HG02678 (cell line): ENCODE measurements around the gene PPARA.
"Not testable (repeated sequence)": the region's sequence is repeated elsewhere in the genome, so short reads cannot be mapped to it uniquely, and the experiment has no call there.

Experiments used
- ATAC-seq: cut with Tn5 transposase; IDR thresholded peaks from one replicate; pipeline ENCODE4 v1.9.1; 2021; ENCODE audit warnings: mild to moderate bottlenecking, moderate library complexity; ENCODE audit not compliant: unreplicated experiment

The PPARA gene

DNA sequence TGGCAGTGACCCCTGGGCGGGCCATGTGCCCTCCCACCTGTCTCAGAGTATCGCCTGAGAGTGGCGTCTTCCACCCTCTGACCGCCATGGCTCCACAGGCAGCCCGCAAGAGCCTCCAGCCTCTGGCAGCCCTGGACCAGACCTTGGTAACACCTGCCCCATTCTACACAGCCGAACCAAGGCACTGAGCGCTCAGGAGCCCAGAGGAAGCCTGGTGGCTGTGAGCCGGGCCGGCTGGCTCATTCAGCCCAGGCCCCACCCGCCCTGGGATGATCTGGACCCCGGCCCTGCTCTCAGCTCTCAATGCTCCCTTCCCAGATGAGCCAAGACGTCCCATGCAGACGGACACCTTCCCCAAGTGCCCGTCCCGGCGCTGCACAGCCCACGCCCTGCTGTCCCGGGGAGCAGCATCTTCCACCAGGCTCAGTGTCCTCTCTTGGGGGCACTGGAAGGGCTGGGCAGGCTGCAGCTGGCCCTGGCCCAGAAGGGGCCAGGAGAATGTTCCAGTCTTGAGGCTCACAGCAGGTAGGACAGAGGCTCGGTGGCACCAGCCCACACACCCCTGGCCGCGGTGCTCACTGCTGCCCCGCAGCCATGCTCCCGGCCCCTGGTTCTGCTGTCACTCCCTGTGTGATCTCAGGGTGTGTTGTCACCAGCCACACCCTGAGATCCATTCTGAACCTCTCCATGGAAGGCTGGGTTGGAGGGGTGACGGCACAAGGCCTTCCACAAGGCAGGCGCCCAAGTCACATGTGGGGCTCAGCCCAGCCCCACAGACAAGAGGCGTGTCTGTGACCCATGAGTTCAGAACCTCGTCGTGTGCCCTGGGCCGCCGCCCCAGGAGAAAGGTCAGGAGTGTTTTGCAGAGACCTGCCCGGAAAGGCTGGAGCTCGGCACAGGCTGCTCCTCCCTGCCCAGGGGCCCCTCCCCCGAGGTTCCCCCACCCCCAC lies 24.2 kb upstream of the PPARA start:
- no peak for ATAC-seq

DNA sequence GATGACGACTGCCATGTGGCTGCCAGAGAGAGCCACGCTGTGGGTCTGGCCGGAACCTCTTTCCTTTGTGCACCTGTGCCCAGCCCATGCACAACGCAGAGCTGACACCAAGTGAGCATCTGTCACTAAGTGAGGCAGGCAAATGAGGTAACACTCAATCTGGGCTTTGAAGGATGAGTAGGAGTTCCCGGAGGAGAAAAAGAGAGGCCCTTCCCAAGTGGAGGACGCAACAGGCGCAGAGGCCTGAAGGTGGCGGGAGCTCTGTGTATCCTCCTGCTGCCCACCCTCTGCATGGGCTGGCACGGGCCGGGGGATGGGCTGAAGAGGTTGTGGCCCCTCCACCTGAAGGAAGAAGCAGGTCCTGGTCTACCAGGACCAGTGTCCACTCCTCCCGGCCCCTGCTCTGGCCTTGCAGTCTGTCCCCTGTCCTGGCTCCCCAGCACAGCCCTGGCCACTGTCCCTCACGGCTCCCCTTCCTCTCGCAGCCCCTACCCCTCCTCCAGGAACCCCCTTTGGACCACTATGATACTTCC lies 23.4 kb upstream of the PPARA start:
- ATAC-seq, result no peak

DNA sequence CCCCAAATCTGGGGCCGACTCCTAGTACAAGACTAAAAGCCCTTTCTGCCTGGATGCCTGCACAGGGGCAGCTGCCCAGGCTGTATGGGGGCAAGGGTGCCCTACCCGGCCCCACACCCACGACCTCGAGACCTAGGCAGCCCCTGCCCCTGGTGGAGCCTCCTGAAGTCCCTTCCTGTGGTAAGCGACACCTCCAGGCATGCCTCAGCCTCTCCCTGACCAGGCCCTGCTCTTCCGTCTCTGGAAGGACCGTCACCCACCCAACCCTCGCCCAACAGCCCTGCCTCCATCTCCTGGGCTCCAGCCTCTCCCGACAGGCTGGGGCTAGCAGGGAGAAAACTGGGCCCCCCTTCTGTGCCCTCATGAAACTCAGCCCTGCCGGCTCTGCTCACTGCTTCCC lies 22.8 kb upstream of the PPARA start:
- ATAC-seq, result no peak

DNA sequence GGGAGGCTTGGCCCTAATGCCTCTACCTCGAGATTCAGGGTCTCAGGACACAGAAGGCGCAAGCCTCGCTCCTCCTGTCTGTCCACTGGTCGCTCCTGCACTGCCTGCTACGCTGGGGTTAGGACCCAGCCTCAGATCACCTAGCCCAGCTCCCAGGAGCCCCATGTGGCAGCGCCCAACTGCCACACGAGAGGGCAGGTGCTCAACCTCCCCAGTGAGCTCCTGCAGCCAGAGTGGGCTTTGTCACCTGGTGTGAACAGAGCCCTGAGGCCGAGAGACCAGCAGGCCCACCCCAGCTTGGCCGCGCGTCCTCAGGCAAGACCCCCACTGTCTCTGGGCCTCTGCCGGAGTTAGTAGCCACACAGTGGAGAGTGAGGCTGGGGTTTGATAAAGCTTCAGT lies 21.7 kb upstream of the PPARA start:
- ATAC-seq, result no peak

GRCh38 chr22:46129390-46130041 lies 20.8 kb upstream of the PPARA start:
- no peak for ATAC-seq

DNA sequence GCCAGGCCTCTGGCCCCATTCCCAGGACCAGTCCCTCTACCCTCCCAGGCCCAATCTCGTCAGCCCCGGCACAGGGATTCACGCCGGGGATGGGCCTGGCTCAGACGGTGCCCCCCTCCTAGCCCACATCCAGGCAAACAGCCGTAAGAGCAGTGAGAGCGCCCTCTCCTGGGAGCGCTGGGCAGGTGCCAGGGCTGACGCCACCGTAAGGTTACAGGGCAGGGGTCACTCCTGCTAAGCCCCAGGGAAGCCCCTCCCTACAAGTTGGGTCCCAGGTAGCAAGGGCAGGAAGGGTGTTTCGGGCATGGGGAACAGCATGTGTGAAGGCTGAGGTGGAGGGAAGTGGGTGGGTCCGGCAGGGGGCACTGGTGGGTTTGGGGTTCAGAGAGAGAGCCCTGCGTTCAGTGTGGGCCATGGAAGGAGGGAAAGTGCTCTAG lies 19.2 kb upstream of the PPARA start:
- no peak for ATAC-seq

DNA sequence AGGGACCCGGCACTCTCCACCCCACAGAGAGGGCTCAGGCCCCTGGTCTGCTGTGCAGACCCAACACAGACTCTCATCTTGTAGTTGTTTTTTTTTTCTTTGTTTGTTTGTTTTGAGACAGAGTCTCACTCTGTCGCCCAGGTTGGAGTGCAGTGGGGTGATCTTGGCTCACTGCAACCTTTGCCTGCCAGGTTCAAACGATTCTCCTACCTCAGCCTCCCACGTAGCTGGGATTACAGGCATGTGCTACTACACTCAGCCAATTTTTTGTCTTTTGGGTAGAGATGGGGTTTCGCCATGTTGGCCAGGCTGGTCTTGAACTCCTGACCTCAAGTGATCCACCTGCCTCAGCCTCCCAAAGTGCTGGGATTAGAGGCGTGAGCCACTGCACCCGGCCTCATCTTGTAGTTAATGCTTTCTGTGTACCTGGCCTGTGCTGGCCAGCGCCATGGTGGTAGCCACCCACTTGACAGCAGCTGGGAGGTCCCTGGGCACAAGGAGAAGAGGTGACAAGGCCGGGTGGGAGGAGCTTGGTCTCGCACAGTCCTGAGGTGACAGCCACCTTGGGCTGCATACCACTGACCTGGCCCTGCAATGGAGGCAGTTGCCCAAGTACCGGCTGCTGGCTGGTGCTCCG lies 18.0 kb upstream of the PPARA start:
- ATAC-seq, result not testable (repeated sequence)

- no peak for ATAC-seq
Observed at GRCh38 chr22:46132830-46133587, 17.3 kb upstream of the PPARA start.

DNA sequence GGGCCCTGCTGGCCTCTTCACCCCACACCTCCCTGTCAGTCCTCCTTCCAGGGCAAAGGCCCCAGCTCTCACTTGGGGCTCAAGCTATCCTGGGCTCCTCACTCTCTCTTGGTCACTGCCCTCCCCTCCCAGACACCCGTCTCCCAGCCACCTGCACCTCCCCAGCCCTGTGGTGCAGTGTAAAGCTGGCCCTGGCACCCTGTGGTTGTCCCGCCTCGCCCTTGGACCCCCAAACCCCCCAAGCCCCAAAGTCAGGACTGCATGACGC lies 16.8 kb upstream of the PPARA start:
- ATAC-seq, result no peak

GRCh38 chr22:46134111-46134705 lies 16.1 kb upstream of the PPARA start:
- no peak for ATAC-seq

DNA sequence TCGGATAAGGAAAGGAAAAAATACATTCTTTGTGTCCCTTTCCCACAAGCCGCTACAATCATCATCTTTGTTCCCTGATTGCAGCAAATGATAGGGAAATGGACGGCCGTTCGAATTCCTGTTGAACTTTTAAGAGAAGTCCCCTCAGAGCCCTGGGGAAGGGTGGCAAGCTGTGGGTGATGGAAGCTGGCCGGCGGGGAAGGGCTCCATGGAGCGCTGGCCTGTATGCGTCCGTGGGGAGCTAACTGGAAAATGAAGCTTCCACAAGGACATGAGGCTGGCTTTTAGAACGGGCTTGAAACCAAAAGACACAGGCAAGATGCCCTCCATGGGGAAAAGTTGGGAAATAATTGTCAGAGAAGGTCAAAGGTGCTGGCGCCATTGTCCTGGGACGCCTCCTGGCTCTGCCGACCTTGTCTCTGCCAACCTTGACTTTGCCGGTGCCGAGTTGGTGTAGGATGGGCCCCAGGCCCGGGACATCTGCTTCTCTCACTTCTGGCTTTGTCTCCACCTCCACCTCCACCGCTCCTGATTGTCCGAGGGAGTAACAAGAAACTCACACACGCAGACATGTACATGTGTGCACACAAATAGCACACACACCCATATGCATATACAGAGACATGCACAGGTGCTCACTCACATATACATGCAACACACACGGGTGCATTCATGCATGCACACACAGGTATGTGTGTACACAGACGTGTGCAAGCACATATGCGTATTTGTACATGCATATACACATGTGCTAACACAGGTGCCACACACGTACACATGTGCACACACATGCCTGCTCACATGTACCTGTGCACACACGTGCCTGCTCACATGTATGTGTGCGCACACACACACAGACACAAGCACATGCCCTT lies 14.5 kb upstream of the PPARA start:
- ATAC-seq, result no peak

- no peak for ATAC-seq
Observed at GRCh38 chr22:46136486-46137217, 13.7 kb upstream of the PPARA start.

DNA sequence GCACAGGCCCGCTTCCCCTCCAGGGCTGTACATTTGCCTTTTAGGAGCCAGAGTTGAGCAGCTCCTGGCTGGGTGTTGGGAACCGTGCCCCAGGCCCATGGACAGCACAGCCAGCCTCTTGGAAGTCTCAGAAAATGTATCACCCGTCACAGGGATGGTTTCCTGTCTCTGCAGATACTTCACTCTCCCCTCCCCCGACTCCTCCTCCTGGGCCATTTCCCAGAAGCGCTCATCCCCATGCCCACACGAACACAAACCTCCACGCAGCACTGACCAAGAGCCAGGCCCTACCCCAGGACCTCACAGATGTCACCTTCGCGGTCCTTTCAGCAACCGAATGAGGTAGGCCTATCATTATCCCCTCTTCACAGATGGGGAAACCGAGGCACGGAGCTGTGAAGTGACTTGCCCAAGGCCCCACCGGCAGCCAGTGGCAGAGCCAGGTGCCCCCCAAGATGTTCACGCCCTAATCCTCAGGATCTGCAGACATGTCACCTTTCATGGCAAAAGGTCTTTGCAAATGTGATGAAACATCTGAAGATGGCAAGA lies 13.0 kb upstream of the PPARA start:
- ATAC-seq, result no peak

DNA sequence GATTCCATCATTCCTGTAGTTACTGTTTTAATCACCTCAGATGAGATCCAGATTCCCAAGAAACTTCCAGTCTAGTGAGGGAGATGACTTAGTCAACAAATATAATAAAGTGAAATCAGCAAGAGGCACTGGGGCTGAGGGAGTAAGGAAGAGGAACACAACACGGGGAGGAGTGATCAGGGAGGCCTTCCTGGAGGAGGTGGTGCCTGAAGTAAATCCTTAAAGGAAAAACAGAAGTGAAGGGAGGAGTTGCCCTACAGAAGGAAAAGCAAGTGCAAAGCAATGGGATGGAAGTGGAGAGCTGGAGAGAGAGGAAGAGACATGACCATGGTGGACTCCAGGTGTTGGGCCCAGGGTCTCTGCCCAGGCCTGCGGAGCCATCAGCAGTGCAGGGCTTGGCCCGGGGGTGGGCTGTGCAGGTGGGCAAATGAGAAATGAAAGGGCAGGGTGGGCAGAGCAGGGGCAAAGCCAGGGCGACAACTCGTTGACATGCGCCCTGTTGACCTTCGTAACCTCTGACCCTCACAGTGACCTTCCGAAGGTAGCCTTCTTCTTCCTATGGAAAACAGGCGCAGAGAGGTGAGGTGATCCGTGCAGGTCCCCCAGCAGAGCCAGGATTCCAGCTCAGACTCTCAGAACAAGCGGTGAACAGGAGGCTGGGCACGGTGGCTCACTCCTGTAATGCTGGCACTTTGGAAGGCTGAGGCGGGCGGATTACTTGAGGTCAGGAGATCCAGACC lies 12.1 kb upstream of the PPARA start:
- no peak for ATAC-seq

DNA sequence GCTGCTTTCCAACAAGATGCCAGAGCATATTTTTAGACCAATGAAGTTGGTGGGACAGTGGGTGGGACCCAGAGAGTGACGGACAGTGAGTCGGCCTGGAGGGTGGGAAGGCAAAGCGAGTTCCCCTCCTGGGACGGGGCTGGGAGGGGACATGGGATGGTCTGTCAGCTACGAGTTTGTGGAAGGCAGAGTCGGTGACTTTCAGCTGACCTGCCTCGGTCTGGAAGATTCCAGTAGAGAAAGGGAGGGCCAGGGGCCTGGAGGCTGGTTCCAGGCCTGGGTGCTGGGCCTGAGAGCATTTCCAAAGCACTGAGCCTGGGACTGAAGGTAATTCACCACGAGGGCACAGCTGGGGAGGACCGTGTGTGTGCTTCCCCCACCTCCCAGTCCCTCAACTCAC lies 10.9 kb upstream of the PPARA start:
- not testable (repeated sequence) for ATAC-seq

GRCh38 chr22:46139895-46140350 lies 10.4 kb upstream of the PPARA start:
- no peak for ATAC-seq

DNA sequence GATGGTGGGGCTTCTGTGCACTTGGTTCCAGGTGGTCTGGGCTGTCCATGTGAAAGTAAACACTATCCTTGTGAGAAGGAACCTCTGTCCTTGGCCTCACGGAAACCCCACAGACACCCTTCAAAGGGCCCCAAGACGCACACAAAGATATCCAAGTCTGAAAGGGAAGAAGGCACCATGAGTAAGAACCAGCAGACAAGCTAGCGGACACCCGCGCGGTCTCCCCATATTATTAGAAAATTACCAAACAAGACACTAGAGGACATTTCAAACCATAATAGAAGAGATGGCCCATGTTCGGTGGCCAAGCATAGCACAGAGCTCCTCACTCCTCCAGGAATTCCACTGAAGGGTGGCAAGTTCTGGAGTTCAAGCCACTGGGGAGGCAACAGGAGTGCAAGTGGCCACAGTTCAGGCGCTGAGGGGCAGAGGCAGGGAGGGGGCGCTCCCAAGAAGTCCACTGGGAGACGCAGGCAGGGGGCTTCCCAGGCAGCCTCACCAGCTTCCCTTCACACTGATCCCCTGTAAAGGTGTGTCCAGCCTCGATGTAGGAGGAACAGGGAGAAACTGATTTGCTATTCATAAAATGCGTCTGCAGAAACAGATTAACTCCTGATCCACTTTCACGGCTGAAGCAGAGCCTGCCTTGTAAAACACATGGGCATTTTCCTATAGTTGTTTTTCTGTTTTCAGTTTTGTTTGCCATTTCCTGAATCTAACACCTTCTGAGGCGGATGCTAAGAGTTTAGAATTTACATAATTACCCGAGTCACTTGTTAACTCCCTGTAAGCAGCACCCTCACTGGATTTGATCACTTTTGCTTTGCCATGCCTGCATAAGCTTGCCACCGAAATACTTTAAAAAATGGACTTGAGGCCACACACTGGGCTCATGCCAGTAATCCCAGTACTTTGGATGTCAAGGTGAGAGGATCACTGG lies 9.1 kb upstream of the PPARA start:
- no peak for ATAC-seq
